ENCODE data around the gene ZNF629.

Gene ZNF629

DNA sequence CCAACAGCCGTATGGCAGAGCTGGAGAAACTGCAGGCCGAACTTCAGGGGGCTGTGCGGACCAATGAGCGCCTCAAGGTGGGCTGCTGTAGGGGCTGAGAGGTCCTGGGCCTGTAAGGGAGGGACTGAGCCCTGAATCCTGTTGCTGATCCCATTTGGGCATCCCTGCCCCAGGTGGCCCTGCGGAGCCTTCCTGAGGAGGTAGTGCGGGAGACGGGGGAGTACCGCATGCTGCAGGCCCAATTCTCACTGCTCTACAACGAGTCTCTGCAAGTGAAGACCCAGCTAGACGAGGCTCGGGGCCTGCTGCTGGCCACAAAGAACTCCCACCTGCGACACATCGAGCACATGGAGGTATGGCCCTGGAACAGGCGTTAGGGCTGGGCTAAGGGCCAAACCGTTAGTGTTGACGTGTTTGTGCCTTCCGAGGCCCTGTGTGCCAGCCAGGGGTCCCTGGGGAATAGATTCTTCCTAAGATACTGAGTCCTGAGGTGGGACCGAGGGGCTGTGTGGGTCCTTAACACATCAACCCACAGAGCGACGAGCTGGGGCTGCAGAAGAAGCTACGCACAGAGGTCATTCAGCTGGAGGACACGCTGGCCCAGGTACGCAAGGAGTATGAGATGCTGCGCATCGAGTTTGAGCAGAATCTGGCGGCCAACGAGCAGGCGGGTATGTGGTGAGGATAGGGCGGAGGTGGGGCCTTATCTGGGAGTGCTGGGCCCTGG is 20.6 kb downstream of the ZNF629 start:
- no peak for DNase-seq

DNA sequence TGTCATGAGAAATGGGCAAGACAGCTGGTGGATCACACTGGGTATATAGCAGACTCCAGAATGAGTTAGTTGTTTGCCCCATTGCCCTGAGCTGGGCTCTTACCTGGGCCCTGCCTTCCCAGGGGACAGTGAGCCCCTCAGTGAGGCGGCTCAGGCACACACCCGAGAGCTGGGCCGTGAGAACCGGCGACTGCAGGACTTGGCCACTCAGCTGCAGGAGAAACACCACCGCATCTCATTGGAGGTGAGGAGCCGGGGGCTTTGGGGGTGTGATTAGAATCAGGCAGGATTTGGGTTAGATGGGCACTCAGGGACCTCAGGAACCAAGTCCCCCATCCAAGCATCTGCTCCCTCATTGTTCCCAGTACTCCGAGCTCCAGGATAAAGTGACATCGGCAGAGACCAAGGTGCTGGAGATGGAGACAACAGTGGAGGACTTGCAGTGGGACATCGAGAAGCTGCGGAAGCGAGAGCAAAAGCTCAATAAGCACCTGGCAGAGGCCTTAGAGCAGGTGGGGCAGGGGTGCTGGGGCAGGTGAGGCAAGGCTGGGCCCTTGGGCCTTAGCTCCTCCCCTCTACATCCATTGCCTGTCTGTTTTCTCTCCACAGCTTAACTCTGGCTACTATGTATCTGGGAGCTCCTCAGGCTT is 22.1 kb downstream of the ZNF629 start:
- DNase-seq = no peak

DNA sequence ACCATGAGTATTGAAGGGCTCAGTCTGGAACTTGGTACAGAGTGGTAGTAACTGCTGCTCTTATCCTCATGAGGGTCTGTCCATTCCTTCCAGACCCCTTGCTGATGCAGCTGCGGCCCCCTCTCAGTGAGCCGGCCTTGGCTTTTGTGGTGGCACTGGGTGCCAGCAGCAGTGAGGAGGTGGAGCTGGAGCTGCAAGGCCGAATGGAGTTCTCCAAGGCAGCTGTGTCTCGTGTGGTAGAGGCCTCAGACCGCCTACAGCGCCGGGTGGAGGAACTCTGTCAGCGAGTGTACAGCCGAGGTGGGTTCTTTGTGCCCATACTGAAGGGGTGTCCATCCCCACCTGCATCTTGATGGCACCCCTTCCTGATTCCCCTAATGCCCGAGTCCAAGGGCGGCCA is 22.9 kb downstream of the ZNF629 start:
- DNase-seq = no peak

- no peak for DNase-seq
Measured at GRCh38 chr16:30762991-30763725, 23.8 kb downstream of the ZNF629 start.

DNA sequence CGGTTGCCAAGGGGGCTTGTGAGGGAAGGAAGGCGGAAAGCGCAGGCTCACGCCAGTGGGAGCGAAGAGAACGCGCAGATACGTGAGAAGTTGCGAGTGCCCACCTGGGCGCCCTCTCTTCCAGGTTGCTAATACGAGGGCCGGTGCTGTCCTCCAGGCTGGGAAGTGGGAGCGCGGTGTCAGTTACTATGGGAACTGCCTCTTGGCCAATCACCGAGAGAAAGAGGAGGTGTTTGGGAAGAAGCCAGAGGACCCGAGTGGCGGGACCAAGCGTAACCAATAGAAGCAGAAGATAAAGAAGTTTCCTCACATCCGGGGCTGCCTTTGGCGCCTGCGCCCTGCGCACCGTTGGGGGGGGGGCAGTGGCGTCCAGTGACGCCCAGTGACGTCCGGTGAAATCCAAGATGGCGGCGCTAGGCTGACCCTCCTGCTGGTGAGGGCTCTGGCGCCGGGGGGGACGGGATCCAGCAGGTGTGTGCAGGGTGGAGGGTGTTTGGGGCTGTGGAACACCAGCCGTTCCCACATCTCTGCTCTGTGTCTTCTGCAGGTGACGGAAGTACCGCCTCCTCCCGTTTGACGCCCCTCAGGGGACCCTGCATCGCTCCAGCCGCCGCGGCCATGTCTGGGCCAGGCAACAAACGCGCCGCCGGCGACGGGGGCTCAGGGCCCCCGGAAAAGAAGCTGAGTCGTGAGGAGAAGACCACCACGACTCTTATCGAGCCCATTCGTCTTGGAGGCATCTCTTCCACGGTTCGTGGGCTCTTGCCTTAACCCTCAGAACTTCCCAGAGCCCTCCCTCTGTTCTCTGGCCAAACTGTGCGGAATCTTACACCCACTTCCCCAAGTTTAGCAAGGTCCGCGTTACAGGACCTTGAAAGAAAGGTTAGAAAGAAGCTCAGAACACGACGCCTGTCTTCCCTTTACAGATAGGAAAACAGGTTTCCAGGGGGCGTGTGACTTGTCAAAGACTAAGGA is 24.8 kb downstream of the ZNF629 start, which contains the start of the genes CFAP119 and RNF40:
TSS of gene CFAP119 (minus strand) at position 135 of the 975 bp plus-strand sequence. CDS start 314 bp downstream, outside the sequence.
TSS of gene RNF40 (plus strand) at position 395 of the 975 bp plus-strand sequence. CDS start at position 619, 224 bp downstream.
- peak; percentile 89 for DNase-seq

DNA sequence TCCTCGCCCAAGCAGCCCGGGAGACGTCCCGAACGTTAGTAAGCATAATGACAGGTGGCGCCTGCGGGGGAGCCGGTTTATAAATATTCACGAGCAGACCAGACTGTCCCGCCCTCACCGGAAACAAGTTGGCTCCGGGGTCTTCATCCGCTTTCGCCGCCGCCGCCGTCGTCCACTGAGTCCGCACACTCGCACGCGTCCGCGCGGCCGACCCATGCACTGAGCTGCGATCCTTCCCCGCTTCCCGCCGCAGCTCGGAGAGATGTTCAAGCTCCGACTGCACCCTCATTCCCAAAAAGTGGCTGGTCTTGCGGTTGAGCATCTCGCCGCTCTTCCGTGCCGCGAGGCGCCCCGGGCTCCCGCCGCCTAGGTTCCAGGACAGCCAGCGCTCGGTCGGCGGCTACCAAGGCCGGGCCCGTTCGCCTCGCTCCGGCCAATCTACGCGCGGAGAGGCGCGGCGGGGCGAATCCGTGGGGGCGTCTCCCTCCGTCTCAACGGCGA is 25.5 kb downstream of the ZNF629 start:
- DNase-seq = no peak

- no peak for DNase-seq
Measured at GRCh38 chr16:30760577-30761426, 26.2 kb downstream of the ZNF629 start.

GRCh38 chr16:30760001-30760559 is 26.9 kb downstream of the ZNF629 start:
- no peak for DNase-seq

DNA sequence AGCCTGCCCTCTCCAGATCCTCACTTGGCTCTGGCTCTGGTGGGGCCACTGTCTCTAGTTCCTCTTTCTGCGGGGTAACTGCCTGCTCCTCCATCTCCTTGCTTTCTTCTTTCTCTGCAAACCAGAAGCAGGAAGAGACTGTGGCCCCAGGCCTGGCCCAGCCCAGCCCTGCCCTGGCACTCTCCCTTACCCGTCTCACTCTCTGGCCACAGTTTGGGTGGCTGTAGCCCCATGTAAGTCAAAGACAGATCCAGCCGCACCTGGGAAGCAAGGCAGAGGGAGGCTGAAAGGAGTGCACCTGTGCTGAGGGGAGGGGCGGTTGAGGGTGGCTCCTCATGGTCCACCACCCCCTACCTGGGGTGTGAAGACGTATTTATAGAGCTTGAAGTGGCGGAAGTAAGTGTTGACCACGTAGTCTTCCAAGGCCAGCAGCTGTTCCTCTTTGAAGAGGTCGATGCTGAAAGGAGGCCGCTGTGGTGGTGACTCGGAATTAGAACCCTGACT is 28.0 kb downstream of the ZNF629 start:
- no peak for DNase-seq

DNA sequence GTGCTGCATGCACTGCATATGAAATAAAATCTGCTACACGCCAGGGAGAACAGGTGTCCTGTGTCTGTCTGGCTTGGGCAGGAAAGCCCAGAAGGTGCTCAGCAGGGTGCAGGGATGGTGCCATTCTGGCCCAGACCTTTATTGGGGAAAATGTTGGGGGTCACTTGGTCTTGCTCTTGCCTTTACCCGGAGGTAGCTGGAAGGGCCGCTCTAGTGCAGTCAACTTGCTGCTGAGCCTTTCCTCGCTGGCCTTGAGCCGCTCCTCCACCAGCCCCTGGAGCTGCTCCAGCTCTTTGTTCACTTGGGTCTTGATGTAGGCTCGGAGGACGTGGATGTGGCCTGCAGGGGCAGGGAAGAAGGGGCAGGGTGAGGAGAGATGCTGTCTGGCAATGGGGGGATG is 29.7 kb downstream of the ZNF629 start:
- no peak for DNase-seq

DNA sequence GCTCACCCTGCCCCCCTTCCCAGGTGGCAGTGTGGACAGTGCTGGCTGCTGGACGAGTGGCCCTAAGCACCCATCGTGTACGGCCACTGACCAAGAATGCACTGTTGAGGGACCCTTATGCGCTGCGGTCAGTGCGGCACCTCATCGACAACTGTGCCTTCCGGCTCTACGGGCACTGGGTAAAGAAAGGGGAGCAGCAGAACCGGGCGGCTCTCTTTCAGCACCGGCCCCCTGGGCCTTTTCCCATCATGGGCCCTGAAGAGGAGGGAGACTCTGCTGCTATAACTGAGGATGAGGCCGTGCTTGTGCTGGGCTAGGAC is 30.3 kb downstream of the ZNF629 start:
- DNase-seq = no peak

GRCh38 chr16:30755955-30756780 is 30.8 kb downstream of the ZNF629 start:
- no peak for DNase-seq

DNA sequence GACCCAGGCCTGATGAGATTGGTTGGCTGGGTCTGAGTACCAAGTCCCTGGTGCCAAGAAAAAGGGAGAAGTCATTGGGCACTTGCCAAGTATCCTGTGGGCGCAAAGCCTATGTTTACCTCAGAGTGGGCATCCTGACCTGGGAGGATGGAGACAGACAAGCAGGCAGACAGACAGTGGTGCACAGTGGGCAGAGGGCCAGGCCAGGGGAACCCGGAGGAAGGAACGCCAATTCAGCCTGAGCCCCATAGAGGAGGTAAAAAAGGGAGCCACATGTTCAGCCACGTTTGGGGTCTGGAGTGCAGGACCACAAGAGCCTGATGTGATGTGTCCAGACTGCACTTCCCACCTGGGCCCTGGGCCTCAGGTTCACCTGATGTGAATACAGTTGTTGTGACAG is 33.4 kb downstream of the ZNF629 start:
- no peak for DNase-seq

DNA sequence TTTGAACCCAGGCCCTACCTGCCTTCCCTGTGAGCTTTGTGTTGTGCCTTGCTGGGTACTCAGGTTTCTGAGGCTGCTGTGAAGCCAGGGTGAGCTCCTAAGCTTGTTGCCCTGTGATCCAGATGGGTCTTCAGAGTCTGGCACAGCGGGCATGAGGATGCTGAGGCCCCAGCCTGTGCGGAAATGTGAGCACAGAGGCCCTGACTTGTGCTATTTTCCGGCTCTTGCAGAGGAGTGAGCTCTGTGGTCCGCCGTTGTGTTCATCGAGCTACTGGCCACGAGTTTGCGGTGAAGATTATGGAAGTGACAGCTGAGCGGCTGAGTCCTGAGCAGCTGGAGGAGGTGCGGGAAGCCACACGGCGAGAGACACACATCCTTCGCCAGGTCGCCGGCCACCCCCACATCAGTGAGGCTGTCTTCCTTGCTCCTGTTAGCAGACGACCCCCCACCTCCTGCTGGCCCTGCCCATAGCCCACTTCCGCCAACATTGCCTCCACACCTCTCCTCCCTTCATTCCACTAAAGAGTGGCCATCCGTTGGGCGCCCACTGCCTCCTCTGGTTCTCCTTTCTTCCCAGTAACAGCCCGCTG is 36.0 kb downstream of the ZNF629 start:
- no peak for DNase-seq

- no peak for DNase-seq
Measured at GRCh38 chr16:30750201-30750600, 36.8 kb downstream of the ZNF629 start.

DNA sequence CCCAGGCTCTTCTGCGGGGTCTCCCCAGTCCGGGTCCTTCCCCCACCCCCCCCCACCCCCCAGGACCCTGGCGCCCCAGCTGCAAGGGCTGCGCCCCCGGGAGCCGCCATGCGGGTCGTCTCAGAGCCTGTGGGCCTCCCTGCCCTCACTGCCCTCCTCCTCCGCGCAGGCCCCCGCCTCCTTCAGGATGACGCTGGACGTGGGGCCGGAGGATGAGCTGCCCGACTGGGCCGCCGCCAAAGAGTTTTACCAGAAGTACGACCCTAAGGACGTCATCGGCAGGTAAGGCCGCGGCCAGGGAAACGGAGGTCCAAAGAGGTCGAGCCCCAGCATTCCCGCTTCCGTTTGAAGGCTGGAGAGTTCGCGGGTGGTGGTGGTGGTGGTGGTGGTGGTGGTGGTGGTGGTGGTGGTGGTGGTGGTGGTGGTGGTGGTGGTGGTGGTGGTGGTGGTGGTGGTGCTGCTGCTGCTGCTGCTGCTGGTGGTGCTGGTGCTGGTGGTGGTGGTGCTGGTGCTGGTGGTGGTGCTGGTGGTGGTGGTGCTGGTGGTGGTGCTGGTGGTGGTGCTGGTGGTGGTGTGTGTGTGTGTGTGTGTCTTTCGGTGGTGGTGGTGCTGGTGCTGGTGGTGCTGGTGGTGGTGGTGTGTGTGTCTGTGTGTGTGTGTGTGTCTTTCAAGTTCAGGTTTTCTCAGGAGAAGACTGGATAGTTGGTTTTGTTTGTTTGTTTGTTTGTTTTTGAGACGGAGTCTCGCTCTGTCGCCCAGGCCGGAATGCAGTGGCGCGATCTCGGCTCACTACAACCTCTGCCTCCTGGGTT is 38.2 kb downstream of the ZNF629 start:
- no peak for DNase-seq

- DNase-seq = peak; percentile 87
Measured at GRCh38 chr16:30747799-30748633, 39.0 kb downstream of the ZNF629 start, which contains the start of gene PHKG2. TSS of gene PHKG2 (plus strand) at chr16:30748425. CDS start at chr16:30748821, 396 bp downstream.

- DNase-seq = no peak
Measured at GRCh38 chr16:30747331-30747730, 39.7 kb downstream of the ZNF629 start.
